Activated naive CD8-positive, alpha-beta T cell treated with anti-CD3 and anti-CD28 coated beads for 36 hours (primary cell): ENCODE results near the gene TMEM235. TPM values are rescaled to one million over a fixed set of nuclear protein-coding genes. Genes with fewer than 3 reads are reported as not detected.

Source experiments
- DNase-seq: peaks from one replicate; pipeline ENCODE4 v3.0.0; 2021
- H3K27ac Mint-ChIP-seq: one replicate; pipeline ENCODE4 v1.8.0; 2022; ENCODE audit warnings: mild to moderate bottlenecking, moderate library complexity, mixed read lengths
- H3K27me3 Mint-ChIP-seq: one replicate; pipeline ENCODE4 v1.8.0; 2022; ENCODE audit warnings: mild to moderate bottlenecking, mixed read lengths
- H3K36me3 Mint-ChIP-seq: one replicate; pipeline ENCODE4 v1.8.0; 2021; ENCODE audit warnings: mild to moderate bottlenecking, mixed read lengths
- H3K4me1 Mint-ChIP-seq: one replicate; pipeline ENCODE4 v1.8.0; 2021; ENCODE audit warnings: mixed read lengths
- H3K4me3 Mint-ChIP-seq: one replicate; pipeline ENCODE4 v1.8.0; 2022; ENCODE audit warnings: mild to moderate bottlenecking, moderate library complexity, mixed read lengths
- H3K9me3 Mint-ChIP-seq: one replicate; pipeline ENCODE4 v1.8.0; 2022; ENCODE audit warnings: mixed read lengths
- total RNA-seq, 2 experiments: library from RNA; stranded (reverse); gene quantifications; one replicate each; pipeline ENCODE4 v1.2.3, GENCODE V29; 2021

TMEM235 gene
- total RNA-seq, 2 experiments from 2014 or later = not detected

- Mint-ChIP-seq H3K4me3 (peak overlapping the region; percentile 75), H3K27ac (peak overlapping the region; percentile 38), H3K36me3 (no peaks in the 10 kb centered on the region), H3K4me1 (peaks cover 38% of the 10 kb centered on the region), H3K9me3 (no peaks in the 10 kb centered on the region), H3K27me3 (no peaks in the 10 kb centered on the region)
- DNase-seq = peak; percentile 85
Measured at GRCh38 chr17:78253946-78254672, 22.7 kb downstream of the TMEM235 start.

- peaks cover 43% of the 10 kb centered on the region for H3K4me1 Mint-ChIP-seq
- no peak for DNase-seq
- peak overlapping the region; percentile 16 for H3K27ac Mint-ChIP-seq
- no peak overlapping the region for H3K4me3 Mint-ChIP-seq
- no peaks in the 10 kb centered on the region for H3K27me3 Mint-ChIP-seq
- no peaks in the 10 kb centered on the region for H3K9me3 Mint-ChIP-seq
- no peaks in the 10 kb centered on the region for H3K36me3 Mint-ChIP-seq
Measured at GRCh38 chr17:78255029-78255656, 23.7 kb downstream of the TMEM235 start.

DNA sequence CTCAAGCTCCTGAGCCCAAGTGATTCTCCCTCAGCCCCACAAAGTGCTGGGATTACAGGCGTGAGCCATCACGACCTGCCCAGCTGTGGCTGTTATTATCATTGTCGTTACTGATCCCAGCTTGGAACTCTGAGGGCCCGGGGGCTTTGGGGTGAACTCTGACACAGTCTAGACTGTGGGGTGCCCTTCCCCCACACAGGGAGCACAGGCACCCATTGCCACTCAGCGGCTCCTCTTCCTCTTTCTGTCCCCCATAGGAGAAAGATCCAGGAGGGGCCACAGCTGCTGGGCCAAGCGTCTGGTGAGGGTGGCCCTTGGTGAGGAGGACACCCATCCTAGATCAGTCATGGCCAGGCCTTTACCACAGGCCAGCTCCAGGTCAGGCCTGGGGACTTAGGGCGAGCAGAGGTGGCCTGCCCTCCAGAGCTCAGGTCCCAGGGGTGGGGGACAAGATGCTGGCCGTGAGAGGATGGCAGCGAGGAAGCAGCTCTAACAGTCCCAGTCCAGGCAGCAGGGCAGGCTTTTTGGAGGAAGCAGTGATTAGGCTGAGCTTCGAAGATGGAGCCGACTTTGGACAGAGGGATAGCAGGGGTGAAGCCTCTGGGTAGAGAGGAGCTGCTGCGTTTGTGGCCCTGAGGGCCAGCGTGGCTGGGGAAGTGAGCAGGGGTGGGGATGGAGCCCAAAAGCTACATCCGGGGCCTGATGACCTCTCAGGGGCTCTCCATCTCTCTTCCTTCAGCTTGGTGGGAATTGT lies 24.7 kb downstream of the TMEM235 start:
- H3K27me3 Mint-ChIP-seq = no peaks in the 10 kb centered on the region
- H3K4me3 Mint-ChIP-seq = no peak overlapping the region
- no peak for DNase-seq
- no peaks in the 10 kb centered on the region for H3K9me3 Mint-ChIP-seq
- peaks cover 39% of the 10 kb centered on the region for H3K4me1 Mint-ChIP-seq
- H3K36me3 Mint-ChIP-seq = no peaks in the 10 kb centered on the region
- no peak overlapping the region for H3K27ac Mint-ChIP-seq

GRCh38 chr17:78256707-78257591 lies 25.5 kb downstream of the TMEM235 start:
- Mint-ChIP-seq H3K4me3 (no peak overlapping the region), H3K27ac (peak overlapping the region; percentile 49), H3K27me3 (no peaks in the 10 kb centered on the region), H3K36me3 (no peaks in the 10 kb centered on the region), H3K9me3 (no peaks in the 10 kb centered on the region), H3K4me1 (peaks cover 34% of the 10 kb centered on the region)
- DNase-seq = no peak

- no peak for DNase-seq
- H3K27ac Mint-ChIP-seq = peak overlapping the region; percentile 18
- H3K27me3 Mint-ChIP-seq = no peaks in the 10 kb centered on the region
- H3K4me3 Mint-ChIP-seq = no peak overlapping the region
- peaks cover 27% of the 10 kb centered on the region for H3K4me1 Mint-ChIP-seq
- H3K36me3 Mint-ChIP-seq = no peaks in the 10 kb centered on the region
- no peaks in the 10 kb centered on the region for H3K9me3 Mint-ChIP-seq
Measured at GRCh38 chr17:78257810-78258322, 26.4 kb downstream of the TMEM235 start.

GRCh38 chr17:78258323-78259191 lies 27.1 kb downstream of the TMEM235 start:
- Mint-ChIP-seq H3K27me3 (no peaks in the 10 kb centered on the region), H3K27ac (peak overlapping the region; percentile 84), H3K4me3 (peak overlapping the region; percentile 77), H3K4me1 (peaks cover 22% of the 10 kb centered on the region), H3K36me3 (no peaks in the 10 kb centered on the region), H3K9me3 (no peaks in the 10 kb centered on the region)
- peak; percentile 68 for DNase-seq

DNA sequence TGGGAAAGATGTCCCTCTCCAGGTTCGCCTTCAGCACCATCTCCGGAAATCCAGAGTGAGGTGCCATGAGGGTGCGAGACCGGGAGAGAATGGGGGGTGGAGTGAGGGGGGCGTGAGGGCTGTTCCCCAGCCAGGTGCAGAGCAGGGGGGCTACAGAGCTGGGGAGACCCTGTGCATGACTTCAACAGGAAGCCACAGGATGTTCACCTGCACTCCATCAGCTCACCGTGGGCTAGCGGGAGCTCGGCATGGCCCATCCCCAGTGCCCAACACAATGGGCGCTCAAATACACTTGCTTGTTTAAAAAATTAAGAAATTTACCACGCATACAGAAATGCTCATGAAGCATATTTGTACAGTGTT lies 27.7 kb downstream of the TMEM235 start:
- Mint-ChIP-seq H3K27me3 (no peaks in the 10 kb centered on the region), H3K9me3 (no peaks in the 10 kb centered on the region), H3K4me1 (peaks cover 20% of the 10 kb centered on the region), H3K36me3 (no peaks in the 10 kb centered on the region), H3K4me3 (peak overlapping the region; percentile 37), H3K27ac (no peak overlapping the region)
- no peak for DNase-seq

- H3K4me3 Mint-ChIP-seq = no peak overlapping the region
- peaks cover 14% of the 10 kb centered on the region for H3K4me1 Mint-ChIP-seq
- no peaks in the 10 kb centered on the region for H3K27me3 Mint-ChIP-seq
- no peak for DNase-seq
- no peaks in the 10 kb centered on the region for H3K36me3 Mint-ChIP-seq
- no peaks in the 10 kb centered on the region for H3K9me3 Mint-ChIP-seq
- peak overlapping the region; percentile 60 for H3K27ac Mint-ChIP-seq
Measured at GRCh38 chr17:78263063-78263735, 31.8 kb downstream of the TMEM235 start.

DNA sequence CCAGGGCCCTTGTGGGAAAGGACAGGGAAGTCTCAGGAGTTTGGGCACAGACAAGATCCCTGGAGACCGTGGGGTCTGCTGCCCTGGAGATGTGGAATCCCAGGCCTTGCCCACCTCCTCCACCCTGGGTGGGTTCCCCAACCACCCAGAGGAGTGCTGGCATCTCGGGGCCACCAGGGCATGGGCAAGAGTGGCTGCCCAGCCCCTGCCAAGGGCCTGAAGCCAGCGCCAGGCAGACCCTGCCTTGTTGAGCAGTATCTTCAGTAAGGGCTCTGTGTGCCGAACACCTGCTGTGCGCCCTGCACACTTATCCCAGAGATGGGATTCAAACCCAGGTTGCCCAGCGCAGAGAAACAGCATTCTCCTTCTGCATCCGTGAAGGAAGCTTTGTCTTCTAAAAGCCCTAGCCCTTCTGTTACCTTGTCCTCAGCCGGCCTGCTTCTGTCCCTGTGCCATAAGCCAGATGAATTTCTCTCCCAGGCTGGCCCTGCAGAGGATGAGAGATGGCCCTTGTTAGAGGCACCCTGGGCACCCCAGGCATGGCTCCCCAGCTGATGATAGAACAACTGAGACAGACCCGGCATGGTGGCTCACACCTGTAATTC lies 32.4 kb downstream of the TMEM235 start:
- H3K4me3 Mint-ChIP-seq = no peak overlapping the region
- no peak for DNase-seq
- no peaks in the 10 kb centered on the region for H3K9me3 Mint-ChIP-seq
- no peaks in the 10 kb centered on the region for H3K36me3 Mint-ChIP-seq
- H3K4me1 Mint-ChIP-seq = peaks cover 12% of the 10 kb centered on the region
- H3K27me3 Mint-ChIP-seq = no peaks in the 10 kb centered on the region
- H3K27ac Mint-ChIP-seq = no peak overlapping the region

- no peak for DNase-seq
- Mint-ChIP-seq H3K9me3 (no peaks in the 10 kb centered on the region), H3K27me3 (no peaks in the 10 kb centered on the region), H3K36me3 (no peaks in the 10 kb centered on the region), H3K4me3 (no peak overlapping the region), H3K4me1 (peaks cover 9% of the 10 kb centered on the region), H3K27ac (no peak overlapping the region)
Measured at GRCh38 chr17:78264590-78264989, 33.2 kb downstream of the TMEM235 start.

DNA sequence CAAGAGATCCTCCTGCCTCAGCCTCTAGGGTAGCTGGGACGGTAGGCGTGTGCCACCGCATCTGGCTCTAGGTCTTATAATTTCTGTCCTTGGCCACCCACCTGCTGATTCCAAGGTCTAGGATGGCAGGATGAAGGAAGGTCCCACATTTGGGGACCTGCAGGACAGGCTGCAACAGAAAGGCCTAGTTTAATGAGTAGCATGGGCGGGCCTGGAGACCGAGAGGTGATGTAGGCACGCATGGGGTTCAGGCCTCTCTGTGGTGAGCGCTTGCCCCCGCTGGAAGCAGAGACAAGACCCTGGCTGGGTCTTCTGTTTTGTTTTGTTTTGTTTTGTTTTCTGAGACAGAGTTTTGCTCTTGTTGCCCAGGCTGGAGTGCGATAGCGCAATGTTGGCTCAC lies 33.7 kb downstream of the TMEM235 start:
- H3K9me3 Mint-ChIP-seq = no peaks in the 10 kb centered on the region
- peaks cover 7% of the 10 kb centered on the region for H3K4me1 Mint-ChIP-seq
- no peaks in the 10 kb centered on the region for H3K36me3 Mint-ChIP-seq
- no peak overlapping the region for H3K4me3 Mint-ChIP-seq
- H3K27ac Mint-ChIP-seq = no peak overlapping the region
- DNase-seq = no peak
- H3K27me3 Mint-ChIP-seq = no peaks in the 10 kb centered on the region

- Mint-ChIP-seq H3K27me3 (no peaks in the 10 kb centered on the region), H3K36me3 (no peaks in the 10 kb centered on the region), H3K4me3 (no peak overlapping the region), H3K4me1 (peaks cover 13% of the 10 kb centered on the region), H3K27ac (no peak overlapping the region), H3K9me3 (no peaks in the 10 kb centered on the region)
- no peak for DNase-seq
Measured at GRCh38 chr17:78266231-78266631, 34.8 kb downstream of the TMEM235 start.

DNA sequence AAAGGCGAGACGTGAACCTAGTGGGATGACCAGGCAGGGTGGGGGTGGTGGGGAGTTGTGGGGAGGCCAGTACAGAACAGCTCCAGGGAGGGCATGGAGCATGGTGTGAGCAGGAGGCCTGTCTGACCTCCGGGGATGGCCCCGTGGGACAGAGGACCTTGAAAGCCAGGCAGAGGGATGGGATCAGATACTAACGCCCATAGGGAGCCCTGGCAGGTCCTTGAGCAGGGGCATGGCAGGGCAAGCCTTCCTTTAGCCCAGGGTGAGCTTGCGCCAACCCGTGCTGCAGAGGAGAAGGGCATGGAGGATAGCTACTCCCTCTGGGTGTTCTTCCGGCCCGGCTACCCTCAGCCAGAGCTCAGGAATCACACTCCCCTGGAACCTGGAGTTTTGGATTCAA lies 35.3 kb downstream of the TMEM235 start:
- DNase-seq = no peak
- H3K4me3 Mint-ChIP-seq = no peak overlapping the region
- no peak overlapping the region for H3K27ac Mint-ChIP-seq
- no peaks in the 10 kb centered on the region for H3K9me3 Mint-ChIP-seq
- no peaks in the 10 kb centered on the region for H3K27me3 Mint-ChIP-seq
- H3K4me1 Mint-ChIP-seq = peaks cover 15% of the 10 kb centered on the region
- H3K36me3 Mint-ChIP-seq = no peaks in the 10 kb centered on the region
